ENCODE measurements around the gene KDM4E. TPM values are rescaled to one million over a fixed set of nuclear protein-coding genes. Genes with fewer than 3 reads are reported as not detected.

KDM4E gene
- total and polyA plus RNA-seq, 4 donors, result not detected

- TF ChIP-seq TAF1 (conservative IDR thresholded peaks at IDR 0.05), result no peak
- TF ChIP-seq HNF4A (conservative IDR thresholded peaks at IDR 0.05), result no peak
- TF ChIP-seq ATF3 (IDR thresholded peaks at IDR 0.05), result no peak
- no peak for TF ChIP-seq YY1 (IDR thresholded peaks at IDR 0.05)
These were observed 31.6 kb upstream of the KDM4E start (continued) for GRCh38 chr11:94993400-94993943.

GRCh38 chr11:94997437-94997836, 27.6 kb upstream of the KDM4E start:
- H3K27ac ChIP-seq (ENCODE audit: low read depth in 1 of 2, low read length in 2 of 2), result no peak overlapping the region
- no peaks in the 10 kb centered on the region for H3K4me1 ChIP-seq (ENCODE audit: control insufficient read depth in 4 of 4, insufficient read depth in 4 of 4, low read length in 3 of 4)
- no peaks in the 10 kb centered on the region for H3K27me3 ChIP-seq (ENCODE audit: control insufficient read depth in 4 of 4, insufficient read depth in 4 of 4, low read length in 3 of 4)
- 94% methylated on average over 6 of the region's 6 CpGs for WGBS
- no peaks in the 10 kb centered on the region for H3K36me3 ChIP-seq (ENCODE audit: control insufficient read depth in 4 of 4, insufficient read depth in 3 of 4, low read depth in 1 of 4, low read length in 3 of 4)
- H3K9me3 ChIP-seq (ENCODE audit: control insufficient read depth in 4 of 4, low read length in 3 of 4), result no peaks in the 10 kb centered on the region
- no peak overlapping the region for H3K9ac ChIP-seq (ENCODE audit: low read depth in 1 of 2, low read length in 2 of 2)
- DNase-seq (ENCODE audit: low spot score), result no peak
- no peak for TF ChIP-seq RXRA (IDR thresholded peaks at IDR 0.05)
- TF ChIP-seq CTCF (IDR thresholded peaks at IDR 0.05; ENCODE audit: low read depth, low read length, missing input control), result peak; percentile 6
- no peak overlapping the region for H3K4me3 ChIP-seq (ENCODE audit: low read depth in 1 of 3, low read length in 3 of 3)

GRCh38 chr11:94998285-94998684, 26.8 kb upstream of the KDM4E start:
- no peaks in the 10 kb centered on the region for H3K9me3 ChIP-seq (ENCODE audit: control insufficient read depth in 4 of 4, low read length in 3 of 4)
- TF ChIP-seq ZBTB33 (IDR thresholded peaks at IDR 0.05) (no peak), FOXA2 (IDR thresholded peaks at IDR 0.05) (no peak), HNF4A (conservative IDR thresholded peaks at IDR 0.05) (no peak), REST (IDR thresholded peaks at IDR 0.05) (no peak), YY1 (IDR thresholded peaks at IDR 0.05) (no peak), RXRA (IDR thresholded peaks at IDR 0.05) (no peak), SP1 (IDR thresholded peaks at IDR 0.05) (no peak), JUND (IDR thresholded peaks at IDR 0.05) (no peak), GABPA (IDR thresholded peaks at IDR 0.05 in 1 of 2, conservative IDR thresholded peaks at IDR 0.05 in 1 of 2) (no peak), MAX (IDR thresholded peaks at IDR 0.05) (no peak), RAD21 (IDR thresholded peaks at IDR 0.05) (no peak), FOXA1 (IDR thresholded peaks at IDR 0.05) (no peak), ATF3 (IDR thresholded peaks at IDR 0.05) (no peak), TAF1 (conservative IDR thresholded peaks at IDR 0.05) (no peak), NR2F2 (IDR thresholded peaks at IDR 0.05) (no peak), CTCF (IDR thresholded peaks at IDR 0.05; ENCODE audit: low read depth, low read length, missing input control) (no peak)
- no peak overlapping the region for H3K27ac ChIP-seq (ENCODE audit: low read depth in 1 of 2, low read length in 2 of 2)
- no peak overlapping the region for H3K4me3 ChIP-seq (ENCODE audit: low read depth in 1 of 3, low read length in 3 of 3)
- no peaks in the 10 kb centered on the region for H3K4me1 ChIP-seq (ENCODE audit: control insufficient read depth in 4 of 4, insufficient read depth in 4 of 4, low read length in 3 of 4)
- no peak for DNase-seq (ENCODE audit: low spot score)
- H3K36me3 ChIP-seq (ENCODE audit: control insufficient read depth in 4 of 4, insufficient read depth in 3 of 4, low read depth in 1 of 4, low read length in 3 of 4), result no peaks in the 10 kb centered on the region
- H3K9ac ChIP-seq (ENCODE audit: low read depth in 1 of 2, low read length in 2 of 2), result no peak overlapping the region
- H3K27me3 ChIP-seq (ENCODE audit: control insufficient read depth in 4 of 4, insufficient read depth in 4 of 4, low read length in 3 of 4), result no peaks in the 10 kb centered on the region
- WGBS, result 97% methylated on average over 13 of the region's 13 CpGs
